Left ventricle myocardium inferior (tissue), 1 donor: ENCODE results near the gene DYNC2I2. TPM values are rescaled to one million over a fixed set of nuclear protein-coding genes. Genes with fewer than 3 reads are reported as not detected.

Experiments
- DNase-seq: peaks from one replicate; pipeline ENCODE4 v3.0.0-alpha.2; 2020
- H3K27ac ChIP-seq: fragments of 200-600 bp; replicated peaks from 2 replicates; pipeline ENCODE4 v1.8.0; 2021
- H3K27me3 ChIP-seq: fragments of 200-600 bp; 2 replicates; pipeline ENCODE4 v1.8.0; 2021; ENCODE audit warnings: low read depth
- H3K36me3 ChIP-seq: fragments of 200-600 bp; 2 replicates; pipeline ENCODE4 v1.8.0; 2021
- H3K4me1 ChIP-seq: fragments of 200-600 bp; 2 replicates; pipeline ENCODE4 v1.8.0; 2021
- H3K4me3 ChIP-seq: fragments of 200-600 bp; 2 replicates; pipeline ENCODE4 v1.8.0; 2021; ENCODE audit warnings: mild to moderate bottlenecking, moderate library complexity
- H3K9me3 ChIP-seq: fragments of 200-600 bp; replicated peaks from 2 replicates; pipeline ENCODE4 v1.8.0; 2021
- intact Hi-C: fragments of 100-400 bp; cut with micrococcal nuclease; formaldehyde crosslinking; loops from one replicate; pipeline ENCODE4 v1.11.0; 2022
- total RNA-seq: library from RNA; stranded (reverse); fragmentation: NEBNext Ultra II Directional; extraction: Animal tissue kit (Norgen Biotek cat#: 25700); gene quantifications from one replicate; pipeline ENCODE4 v1.2.1, GENCODE V29; 2021
- TF ChIP-seq, protein P1 (sequence below): fragments of 200-600 bp; IDR thresholded peaks from 2 replicates; pipeline ENCODE4 v1.8.0; 2021; ENCODE audit warnings: antibody characterized with exemption, mild to moderate bottlenecking, borderline replicate concordance
- donor health status: DM: no; HTN: yes; CAD: no; lungs with severe emphysema.

DYNC2I2 gene
- total RNA-seq, 1 donor from 2014 or later: 32.7 TPM

DNA sequence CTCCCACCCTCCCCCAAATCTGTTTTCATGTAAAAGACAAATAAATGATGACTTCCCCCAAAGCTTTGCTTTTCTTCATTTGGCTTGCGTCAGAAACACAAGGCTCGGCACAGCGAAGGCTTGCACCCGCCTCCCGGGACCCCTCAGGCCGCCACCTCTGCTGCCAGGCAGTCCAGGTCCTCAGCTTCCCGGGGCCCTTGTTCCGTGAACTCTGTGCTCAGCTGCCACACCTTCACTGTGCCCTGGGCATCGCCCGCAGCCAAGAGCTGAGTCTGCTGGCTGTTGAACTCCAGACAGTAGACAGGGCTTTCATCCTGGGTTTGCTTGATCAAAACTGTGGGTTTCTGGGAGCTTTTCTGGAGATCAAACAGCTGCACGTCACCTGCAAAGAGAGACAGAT, 23.0 kb downstream of the DYNC2I2 start:
- peak overlapping the region; percentile 95 for H3K27ac ChIP-seq
- TF ChIP-seq, protein P1, sequence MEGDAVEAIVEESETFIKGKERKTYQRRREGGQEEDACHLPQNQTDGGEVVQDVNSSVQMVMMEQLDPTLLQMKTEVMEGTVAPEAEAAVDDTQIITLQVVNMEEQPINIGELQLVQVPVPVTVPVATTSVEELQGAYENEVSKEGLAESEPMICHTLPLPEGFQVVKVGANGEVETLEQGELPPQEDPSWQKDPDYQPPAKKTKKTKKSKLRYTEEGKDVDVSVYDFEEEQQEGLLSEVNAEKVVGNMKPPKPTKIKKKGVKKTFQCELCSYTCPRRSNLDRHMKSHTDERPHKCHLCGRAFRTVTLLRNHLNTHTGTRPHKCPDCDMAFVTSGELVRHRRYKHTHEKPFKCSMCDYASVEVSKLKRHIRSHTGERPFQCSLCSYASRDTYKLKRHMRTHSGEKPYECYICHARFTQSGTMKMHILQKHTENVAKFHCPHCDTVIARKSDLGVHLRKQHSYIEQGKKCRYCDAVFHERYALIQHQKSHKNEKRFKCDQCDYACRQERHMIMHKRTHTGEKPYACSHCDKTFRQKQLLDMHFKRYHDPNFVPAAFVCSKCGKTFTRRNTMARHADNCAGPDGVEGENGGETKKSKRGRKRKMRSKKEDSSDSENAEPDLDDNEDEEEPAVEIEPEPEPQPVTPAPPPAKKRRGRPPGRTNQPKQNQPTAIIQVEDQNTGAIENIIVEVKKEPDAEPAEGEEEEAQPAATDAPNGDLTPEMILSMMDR: no peak
- H3K27me3 ChIP-seq: no peaks in the 10 kb centered on the region
- no peaks in the 10 kb centered on the region for H3K9me3 ChIP-seq
- intact Hi-C loops: no loop called here
- no peak overlapping the region for H3K4me3 ChIP-seq
- H3K4me1 ChIP-seq: peaks cover 53% of the 10 kb centered on the region
- peaks cover 60% of the 10 kb centered on the region for H3K36me3 ChIP-seq
- DNase-seq: no peak

DNA sequence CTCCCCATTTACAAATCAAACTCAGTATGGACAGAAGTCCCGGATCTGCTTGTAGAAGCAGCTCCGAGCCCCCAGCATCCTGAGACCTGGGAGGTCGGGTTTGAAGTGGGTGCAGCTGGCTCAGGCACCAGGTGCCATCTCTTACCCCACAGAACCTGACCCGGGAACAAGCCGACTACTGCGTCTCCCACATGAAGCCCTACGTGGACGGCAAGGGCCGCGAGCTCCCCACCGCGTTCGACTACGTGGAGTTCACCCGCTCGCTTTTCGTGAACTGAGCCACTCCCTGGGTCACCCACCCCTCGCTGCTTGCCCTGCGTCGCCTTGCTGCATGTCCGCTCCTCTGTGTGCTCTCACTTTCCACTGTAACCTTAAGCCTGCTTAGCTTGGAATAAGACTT, 23.6 kb downstream of the DYNC2I2 start:
- Histone ChIP-seq H3K27ac (no peak overlapping the region), H3K4me1 (peaks cover 58% of the 10 kb centered on the region), H3K9me3 (no peaks in the 10 kb centered on the region), H3K36me3 (peaks cover 65% of the 10 kb centered on the region), H3K4me3 (no peak overlapping the region), H3K27me3 (no peaks in the 10 kb centered on the region)
- TF ChIP-seq, protein P1: no peak
- intact Hi-C loops: no loop called here
- no peak for DNase-seq

DNA sequence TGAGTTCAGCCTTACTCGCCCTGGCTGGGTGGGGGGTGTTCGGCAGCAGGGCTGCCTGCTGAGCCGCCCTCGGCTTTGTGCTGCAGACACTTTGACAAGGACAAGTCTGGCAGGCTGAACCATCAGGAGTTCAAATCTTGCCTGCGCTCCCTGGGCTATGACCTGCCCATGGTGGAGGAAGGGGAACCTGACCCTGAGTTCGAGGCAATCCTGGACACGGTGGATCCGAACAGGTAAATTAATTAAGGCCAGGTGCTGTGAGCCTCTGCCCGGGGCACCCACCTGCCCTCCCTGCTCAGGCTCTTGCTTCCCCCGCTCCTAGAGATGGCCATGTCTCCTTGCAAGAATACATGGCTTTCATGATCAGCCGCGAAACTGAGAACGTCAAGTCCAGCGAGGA, 24.2 kb downstream of the DYNC2I2 start:
- intact Hi-C loops: no loop called here
- H3K27me3 ChIP-seq: no peaks in the 10 kb centered on the region
- no peak for DNase-seq
- peaks cover 64% of the 10 kb centered on the region for H3K4me1 ChIP-seq
- H3K27ac ChIP-seq: no peak overlapping the region
- no peak overlapping the region for H3K4me3 ChIP-seq
- TF ChIP-seq, protein P1: no peak
- no peaks in the 10 kb centered on the region for H3K9me3 ChIP-seq
- peaks cover 71% of the 10 kb centered on the region for H3K36me3 ChIP-seq

DNA sequence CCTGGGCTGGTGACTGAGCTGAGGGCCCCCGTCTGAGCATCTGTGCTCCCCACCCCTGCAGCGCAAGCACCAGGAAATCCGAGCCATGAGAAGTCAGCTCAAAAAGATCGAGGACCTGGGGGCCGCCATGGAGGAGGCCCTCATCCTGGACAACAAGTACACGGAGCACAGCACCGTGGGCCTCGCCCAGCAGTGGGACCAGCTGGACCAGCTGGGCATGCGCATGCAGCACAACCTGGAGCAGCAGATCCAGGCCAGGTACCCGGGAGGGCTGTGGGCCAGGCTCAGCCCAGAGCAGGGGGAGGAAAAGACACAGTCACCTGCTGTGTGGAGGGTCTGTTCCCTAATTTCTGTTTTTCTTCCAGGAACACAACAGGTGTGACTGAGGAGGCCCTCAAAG, 24.6 kb downstream of the DYNC2I2 start:
- no peak for DNase-seq

DNA sequence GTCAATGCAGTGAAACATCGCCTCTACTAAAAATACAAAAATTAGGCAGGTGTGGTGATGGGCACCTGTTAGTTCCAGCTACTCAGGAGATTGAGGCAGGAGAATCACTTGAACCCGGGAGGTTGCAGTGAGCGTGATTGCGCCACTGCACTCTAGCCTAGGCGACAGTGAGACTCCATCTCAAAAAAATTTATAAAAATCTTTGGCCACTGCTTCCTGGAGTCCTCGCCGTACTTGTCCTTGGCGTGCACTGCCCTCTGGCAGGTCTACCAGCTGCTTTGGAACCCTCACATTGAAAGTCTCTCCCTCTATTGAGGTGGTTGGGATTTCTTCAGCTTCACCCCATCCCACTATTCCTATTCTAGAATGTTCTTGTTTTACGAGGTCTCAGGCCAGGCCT, 25.0 kb downstream of the DYNC2I2 start:
- Histone ChIP-seq H3K27me3 (no peaks in the 10 kb centered on the region), H3K36me3 (peaks cover 79% of the 10 kb centered on the region), H3K4me1 (peaks cover 70% of the 10 kb centered on the region), H3K4me3 (no peak overlapping the region), H3K9me3 (no peaks in the 10 kb centered on the region), H3K27ac (peak overlapping the region; percentile 17)
- TF ChIP-seq, protein P1: no peak
- DNase-seq: no peak
- intact Hi-C loops: no loop called here

More for the DNA sequence above, 24.6 kb downstream of the DYNC2I2 start:
- H3K27me3 ChIP-seq: no peaks in the 10 kb centered on the region
- no peaks in the 10 kb centered on the region for H3K9me3 ChIP-seq
- H3K36me3 ChIP-seq: peaks cover 75% of the 10 kb centered on the region
- H3K27ac ChIP-seq: no peak overlapping the region
- TF ChIP-seq, protein P1: no peak
- intact Hi-C loops: no loop called here
- no peak overlapping the region for H3K4me3 ChIP-seq
- H3K4me1 ChIP-seq: peaks cover 68% of the 10 kb centered on the region
